GM19025 (cell line): Measurements from ENCODE around the gene CMBL.
A peak's percentile ranks its signal among the peaks of the same experiment; 100 is the strongest.
"Not testable (repeated sequence)": the region's sequence is repeated elsewhere in the genome, so short reads cannot be mapped to it uniquely, and the experiment has no call there.

ENCODE experiments used
- ATAC-seq: cut with Tn5 transposase; IDR thresholded peaks from one replicate; pipeline ENCODE4 v1.9.1; 2021; ENCODE audit warnings: mild to moderate bottlenecking, low read depth, moderate library complexity; ENCODE audit not compliant: unreplicated experiment

The CMBL gene

DNA sequence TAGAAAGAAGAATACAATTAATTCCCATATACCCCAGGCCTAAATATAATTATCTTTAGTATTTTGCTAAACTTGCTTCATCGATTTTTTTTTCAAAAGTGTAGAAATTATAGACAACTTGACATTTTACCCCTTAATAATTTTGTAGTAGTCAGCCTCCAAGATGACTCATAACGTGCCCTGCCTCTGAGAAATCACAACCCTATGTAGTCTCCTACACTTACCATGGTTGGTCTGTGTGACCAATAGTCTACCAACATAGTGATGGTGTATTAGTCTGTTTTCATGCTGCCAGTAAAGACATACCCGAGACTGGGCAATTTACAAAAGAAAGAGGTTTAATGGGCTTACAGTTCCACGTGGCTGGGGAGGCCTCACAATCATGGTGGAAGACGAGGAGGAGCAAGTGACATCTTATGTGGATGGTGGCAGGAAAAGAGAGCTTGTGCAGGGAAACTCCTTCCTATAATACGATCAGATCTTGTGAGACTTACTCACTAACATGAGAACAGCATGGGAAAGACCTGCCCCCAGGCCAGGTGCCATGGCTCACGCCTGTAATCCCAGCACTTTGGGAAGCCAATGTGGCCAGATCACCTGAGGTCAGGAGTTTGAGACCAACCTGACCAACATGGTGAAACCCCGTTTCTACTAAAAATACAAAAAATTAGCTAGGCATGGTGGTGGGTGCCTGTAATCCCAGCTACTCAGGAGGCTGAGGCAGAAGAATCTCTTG is 3.3 kb upstream of the CMBL start:
- ATAC-seq = not testable (repeated sequence)

DNA sequence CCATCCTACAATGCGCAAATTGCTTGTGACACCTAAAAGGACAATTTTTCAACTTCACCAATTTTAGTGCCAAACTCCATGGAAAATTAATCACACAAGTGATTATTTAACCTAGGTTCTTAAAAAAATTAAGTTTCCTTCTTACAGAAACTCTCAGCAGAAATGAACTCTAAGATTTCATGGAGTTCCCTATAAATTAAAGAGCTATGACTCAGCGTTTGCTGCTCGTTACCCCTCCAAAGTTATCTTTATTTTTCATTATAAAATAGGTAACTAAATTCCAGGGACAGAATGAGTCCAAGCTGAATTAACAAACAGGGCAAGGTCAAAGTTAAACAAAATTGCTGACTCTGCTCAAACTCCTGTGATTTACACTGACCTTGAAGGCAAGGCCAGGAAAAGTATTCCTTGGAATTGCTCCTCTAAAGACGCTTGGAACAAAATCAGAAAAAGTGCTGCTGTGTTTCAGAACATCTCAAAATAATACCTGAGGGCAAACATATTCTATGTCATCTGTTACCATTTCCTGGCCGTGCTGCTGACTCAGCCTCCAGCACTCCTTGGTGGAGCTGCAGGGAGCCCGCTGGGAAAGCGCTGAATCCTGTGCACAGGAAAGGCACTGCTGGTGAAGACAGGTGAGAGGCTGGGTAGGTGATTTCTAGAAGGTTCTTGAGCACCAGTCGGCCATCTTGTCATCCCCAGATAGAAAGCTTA is 2.5 kb upstream of the CMBL start:
- ATAC-seq = no peak

DNA sequence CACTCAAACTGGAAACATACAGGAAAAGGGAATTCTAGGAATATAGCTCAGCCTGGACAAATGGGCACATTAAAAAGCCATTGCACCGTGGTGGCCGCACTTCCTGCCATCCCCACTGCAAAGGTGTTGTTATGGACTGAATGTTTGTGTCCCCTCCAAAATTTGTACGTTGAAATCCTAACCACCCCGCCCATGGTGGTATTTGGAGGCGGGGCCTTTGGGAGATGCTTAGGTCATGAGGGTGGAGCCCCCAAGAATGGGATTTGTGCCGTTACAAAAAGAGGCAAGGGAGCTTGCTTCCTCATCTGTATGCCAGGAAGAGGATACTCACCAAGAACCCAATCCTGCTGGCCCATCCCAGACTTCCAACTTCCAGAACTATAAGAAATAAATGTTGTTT is 1.1 kb upstream of the CMBL start:
- no peak for ATAC-seq

- ATAC-seq = no peak
Measured at GRCh38 chr5:10306806-10307205, 896 bp downstream of the CMBL start.

DNA sequence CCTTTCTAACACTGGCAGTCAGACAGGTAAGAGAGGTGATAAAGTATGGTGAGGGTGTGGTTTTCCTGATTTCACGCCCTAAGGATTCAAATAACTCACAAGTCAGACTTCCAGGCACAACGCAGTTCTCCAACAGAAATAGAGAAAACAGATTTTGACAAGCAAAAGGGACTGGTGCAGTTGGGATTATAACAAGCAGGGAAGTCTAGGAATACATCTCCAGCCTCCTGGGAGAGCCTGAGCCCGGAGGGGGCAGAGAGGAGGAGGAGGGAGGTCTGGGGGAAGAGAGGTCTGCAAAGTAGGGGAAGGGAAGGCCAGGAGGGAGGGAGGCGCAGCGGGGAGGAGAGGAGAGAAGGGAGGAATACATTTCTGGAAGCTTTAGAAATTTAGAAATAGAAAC is 1.6 kb downstream of the CMBL start:
- no peak for ATAC-seq

DNA sequence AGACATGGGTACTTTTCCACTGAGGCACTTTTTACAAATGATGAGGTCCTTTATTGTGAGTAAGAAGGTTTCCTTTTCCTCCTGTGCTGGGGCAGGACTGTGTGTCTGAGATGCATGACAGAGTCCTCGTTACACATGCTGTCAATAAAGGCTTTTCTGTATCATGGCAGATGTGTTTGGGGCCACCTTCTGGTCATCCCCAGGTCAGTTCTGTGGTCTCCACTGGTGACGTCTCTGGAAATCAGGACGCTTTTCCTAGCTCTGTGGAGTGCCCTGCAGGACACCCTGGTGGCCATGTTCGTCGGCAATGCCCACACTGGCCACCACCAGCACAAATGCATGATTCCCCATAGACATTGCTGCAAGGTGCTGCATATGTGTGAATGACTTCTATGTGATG is 2.8 kb downstream of the CMBL start:
- ATAC-seq = no peak

GRCh38 chr5:10303699-10304170 is 4.0 kb downstream of the CMBL start:
- no peak for ATAC-seq

DNA sequence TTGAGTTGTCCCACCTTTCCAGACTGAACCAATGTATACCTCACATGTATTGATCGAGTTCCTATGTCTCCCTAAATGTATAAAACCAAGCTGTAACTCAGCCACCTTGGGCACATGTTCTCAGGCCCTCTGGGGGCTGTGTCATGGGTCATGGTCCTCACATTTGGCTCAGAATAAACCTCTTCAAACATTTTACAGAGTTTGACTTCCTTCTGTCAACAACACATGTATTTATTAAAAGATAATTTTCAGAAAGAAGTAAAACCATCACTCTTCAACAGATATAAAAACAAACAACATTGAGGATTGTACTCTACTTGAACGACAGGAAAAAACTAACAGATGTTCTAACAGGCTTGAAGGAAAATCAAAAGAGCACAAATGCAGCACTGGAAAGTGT is 4.5 kb downstream of the CMBL start:
- ATAC-seq = no peak

- ATAC-seq = no peak
Measured at GRCh38 chr5:10301842-10302610, 5.7 kb downstream of the CMBL start.

GRCh38 chr5:10301266-10301665 is 6.4 kb downstream of the CMBL start:
- ATAC-seq = no peak

- ATAC-seq = no peak
Measured at GRCh38 chr5:10300246-10300645, 7.5 kb downstream of the CMBL start.

GRCh38 chr5:10297646-10298204 is 10.0 kb downstream of the CMBL start:
- ATAC-seq = no peak

GRCh38 chr5:10295619-10296326 is 11.9 kb downstream of the CMBL start:
- ATAC-seq = no peak

DNA sequence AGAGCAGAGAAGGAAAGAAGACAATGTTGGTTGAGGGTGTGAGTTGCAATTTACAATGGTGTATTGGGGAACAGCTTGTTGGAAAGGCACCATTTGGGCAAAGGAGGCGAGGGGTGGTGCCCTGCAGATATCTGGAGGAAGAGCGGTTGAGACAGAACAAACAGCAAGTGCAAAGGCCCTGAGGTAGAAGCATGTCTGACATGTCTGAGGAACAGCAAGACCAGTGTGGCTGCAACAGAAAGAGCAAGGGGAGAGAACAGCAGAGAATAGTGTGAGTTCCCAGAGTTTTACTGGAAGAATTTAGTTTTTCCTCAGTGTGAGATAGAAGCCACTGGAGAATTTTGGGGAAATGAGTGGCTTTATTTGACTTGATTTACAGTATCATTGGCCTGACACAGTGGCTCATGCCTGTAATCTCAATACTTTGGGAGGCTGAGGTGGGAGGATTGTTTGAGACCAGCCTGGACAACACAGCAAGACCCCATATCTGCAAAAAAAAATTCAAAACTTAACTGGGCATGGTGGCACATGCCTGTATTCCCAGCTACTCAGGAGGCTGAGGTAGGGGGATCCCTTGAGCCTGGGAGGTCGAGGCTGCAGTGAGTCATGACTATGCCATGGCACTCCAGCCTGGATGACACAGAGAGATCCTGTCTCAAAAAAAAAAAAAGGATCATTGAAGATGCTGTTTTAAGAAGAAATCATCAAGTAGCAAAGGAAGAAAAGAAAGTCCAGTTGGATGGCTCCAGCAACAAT is 13.6 kb downstream of the CMBL start:
- no peak for ATAC-seq

DNA sequence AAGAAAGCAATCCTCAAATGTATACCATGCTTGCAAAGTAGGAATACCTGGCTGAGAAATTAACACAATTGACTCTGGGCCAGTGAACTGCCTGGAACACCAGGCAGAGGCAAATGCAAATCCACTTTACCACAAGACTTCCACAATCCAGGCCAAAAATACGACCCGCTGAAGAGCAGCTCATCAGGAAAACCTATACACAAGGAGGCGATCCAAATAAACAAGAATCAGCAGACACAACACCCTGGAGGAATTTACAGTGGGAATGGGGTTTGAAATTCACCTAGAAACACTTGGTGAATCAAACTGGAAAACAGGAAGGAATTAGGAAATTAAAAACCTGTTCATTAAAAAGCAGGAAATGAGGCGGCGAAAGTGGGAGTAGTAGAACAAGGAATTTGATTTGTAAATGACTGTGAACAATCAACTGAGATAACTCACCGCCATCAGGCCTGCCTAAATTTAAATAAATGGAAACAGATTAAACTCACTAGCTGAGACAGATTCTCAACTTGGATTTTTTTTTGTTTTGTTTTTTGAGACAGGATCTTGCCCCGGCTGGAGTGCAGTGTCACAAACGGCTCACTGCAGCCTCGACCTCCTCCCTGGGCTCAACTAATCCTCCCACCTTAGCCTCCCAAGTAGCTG is 15.9 kb downstream of the CMBL start:
- ATAC-seq = no peak

GRCh38 chr5:10290438-10290837 is 17.3 kb downstream of the CMBL start:
- ATAC-seq = no peak

DNA sequence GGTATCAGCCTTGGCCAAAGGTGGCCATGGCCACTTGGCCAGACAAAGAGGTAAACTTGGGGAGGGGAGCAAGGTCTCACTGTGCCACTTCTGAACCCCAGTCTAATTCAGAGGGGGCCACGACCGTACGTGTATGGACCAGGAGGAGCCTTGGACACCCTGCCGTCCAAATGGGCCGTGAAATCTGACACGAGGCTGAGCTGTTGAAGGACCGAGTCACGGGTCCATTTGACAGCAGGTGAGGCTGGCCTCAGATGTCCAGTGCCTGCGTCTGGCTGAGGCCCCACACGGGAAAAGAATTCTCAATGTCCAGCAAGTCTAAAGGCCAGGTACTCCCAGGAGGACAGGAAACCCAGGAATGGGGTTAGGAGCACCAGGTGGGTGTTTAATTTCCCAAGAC is 17.7 kb downstream of the CMBL start:
- ATAC-seq = no peak

- no peak for ATAC-seq
Measured at GRCh38 chr5:10289353-10289752, 18.3 kb downstream of the CMBL start.

DNA sequence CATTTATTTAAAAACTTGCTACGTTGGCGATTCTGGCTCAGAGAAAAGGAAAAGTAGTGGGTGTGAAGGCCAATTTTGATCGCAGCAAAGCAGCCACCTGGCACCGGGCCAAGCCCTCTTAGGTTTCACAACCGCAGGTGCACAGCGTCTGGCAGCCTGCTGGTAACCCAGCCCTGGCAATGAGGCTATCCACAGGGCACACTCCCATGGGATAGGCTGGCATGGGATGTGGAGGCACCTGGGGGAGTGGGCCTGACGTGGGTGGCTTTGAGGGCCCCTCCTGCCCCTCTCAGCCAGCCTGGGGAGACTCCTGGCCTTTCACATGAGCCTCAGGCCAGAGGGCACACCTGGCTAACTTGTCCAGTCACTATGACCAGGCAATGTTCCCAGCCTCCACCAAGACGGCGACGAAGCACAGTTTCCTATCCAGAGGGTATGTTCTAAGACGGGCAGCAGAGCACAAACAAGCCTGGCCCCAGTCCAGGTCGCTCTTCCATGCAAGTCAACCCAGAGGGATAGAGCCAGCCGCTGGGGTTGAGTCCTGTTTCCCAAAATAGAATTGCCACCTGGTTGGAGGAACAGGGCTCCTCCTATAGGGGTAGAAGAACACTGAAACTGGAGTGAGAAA is 19.0 kb downstream of the CMBL start:
- peak; percentile 43 for ATAC-seq
